HCT116 (cell line): Measurements from ENCODE around the gene SMCO1. TPM values are rescaled to one million over a fixed set of nuclear protein-coding genes. Genes with fewer than 3 reads are reported as not detected.

Experiments used
- ATAC-seq: fragments of 200-7000 bp; cut with Tn5 transposase; 2 replicates; pipeline ENCODE4 v1.9.1; 2020; ENCODE audit warnings: mild to moderate bottlenecking, moderate library complexity
- BruUV-seq: library from RNA; stranded (reverse); fragments of 400-500 nt; replicated peaks from 2 replicates; lab custom pipeline; 2021; lab: Mats Ljungman, UMichigan
- CTCF ChIA-PET: fragments of 300-600 bp; sonication (Branson Sonifier 250); formaldehyde crosslinking; loops from one replicate; lab custom pipeline; 2021; ENCODE audit warnings: antibody characterized with exemption; lab: Charles Lee
- POLR2A ChIA-PET: fragments of 300-600, 350-600 bp; sonication (Branson Sonifier 250); formaldehyde crosslinking; loops from one replicate; lab custom pipeline; 2021; ENCODE audit warnings: antibody characterized with exemption; lab: Charles Lee
- RAD21 ChIA-PET, 2 experiments: fragments of 300-600 bp; sonication (Branson Sonifier 250); formaldehyde crosslinking; loops; one replicate each; lab custom pipeline; 2023; ENCODE audit warnings: low total read pairs in 2 of 2; ENCODE audit not compliant: uncharacterized antibody in 2 of 2, unreplicated experiment in 2 of 2, low non-redundant PET in 1 of 2; lab: Charles Lee
- DNase-seq: peaks from one replicate; pipeline ENCODE4 v3.0.0-alpha.2; 2010; ENCODE audit warnings: low read depth, low spot score
- H2AFZ ChIP-seq: fragments of 200-600 bp; shearing (Covaris generic), sonication (generic); 2 replicates; pipeline ENCODE4 v1.6.1; 2017; ENCODE audit warnings: low read depth, mixed run types, mixed read lengths, antibody characterized with exemption, low read length; ENCODE audit not compliant: poor library complexity, severe bottlenecking
- H3K27ac ChIP-seq: 2 replicates; pipeline ENCODE4 v1.5.1; 2012; ENCODE audit warnings: low read depth, low read length
- H3K27me3 ChIP-seq: fragments of 200-600 bp; sonication (generic); 2 replicates; pipeline ENCODE4 v1.6.1; 2016; ENCODE audit warnings: mixed run types, low read length, mixed read lengths; ENCODE audit not compliant: insufficient read depth
- H3K36me3 ChIP-seq, 2 experiments: fragments of 200-500 bp in 1 of 2; fragments of 200-600 bp in 1 of 2; sonication (Bioruptor generic) in 1 of 2; sonication (generic) in 1 of 2; 2 replicates each; pipeline versions ENCODE4 v1.5.1 to v1.6.1; 2014 to 2016; ENCODE audit warnings: low read length in 2 of 2, inconsistent platforms in 1 of 2, mixed read lengths in 1 of 2, mixed run types in 1 of 2; ENCODE audit not compliant: insufficient read depth in 2 of 2, control insufficient read depth in 1 of 2
- H3K4me1 ChIP-seq, 2 experiments: fragments of 200-600 bp in 1 of 2; sonication (generic) in 1 of 2; 2 replicates each; pipeline versions ENCODE4 v1.5.1 to v1.6.1; 2012 to 2017; ENCODE audit warnings: low read length in 2 of 2, inconsistent platforms in 1 of 2, mild to moderate bottlenecking in 1 of 2, mixed read lengths in 1 of 2, mixed run types in 1 of 2, moderate library complexity in 1 of 2; ENCODE audit not compliant: insufficient read depth in 2 of 2, control insufficient read depth in 1 of 2
- H3K4me2 ChIP-seq: fragments of 200-600 bp; sonication (generic); 2 replicates; pipeline ENCODE4 v1.6.1; 2017; ENCODE audit warnings: mixed run types, low read length, mixed read lengths
- H3K4me3 ChIP-seq, 2 experiments: fragments of 200-600 bp in 1 of 2; sonication (generic) in 1 of 2; replicated peaks in 1 of 2; 2 replicates each; pipeline ENCODE4 v1.5.1; 2011 to 2016; ENCODE audit warnings: low read length in 2 of 2, control low read depth in 1 of 2, low read depth in 1 of 2, mild to moderate bottlenecking in 1 of 2, mixed read lengths in 1 of 2, mixed run types in 1 of 2
- H3K79me2 ChIP-seq: fragments of 200-600 bp; sonication (generic); 2 replicates; pipeline ENCODE4 v1.6.1; 2017; ENCODE audit warnings: mild to moderate bottlenecking, mixed run types, low read length, moderate library complexity, mixed read lengths; ENCODE audit not compliant: insufficient read depth
- H3K9ac ChIP-seq: fragments of 200-600 bp; sonication (generic); 2 replicates; pipeline ENCODE4 v1.6.1; 2016; ENCODE audit warnings: low read length, mixed read lengths
- H3K9me2 ChIP-seq: fragments of 200-600 bp; sonication (generic), shearing (Covaris generic); 2 replicates; pipeline ENCODE4 v1.6.1; 2017; ENCODE audit warnings: mixed run types, mild to moderate bottlenecking, moderate library complexity; ENCODE audit not compliant: insufficient read depth
- H3K9me3 ChIP-seq, 2 experiments: fragments of 200-500 bp in 1 of 2; fragments of 200-600 bp in 1 of 2; sonication (Bioruptor generic) in 1 of 2; sonication (generic) in 1 of 2; 2 replicates each; pipeline ENCODE4 v1.6.1; 2014 to 2017; ENCODE audit warnings: low read length in 2 of 2, mixed read lengths in 2 of 2, inconsistent platforms in 1 of 2, low read depth in 1 of 2, mild to moderate bottlenecking in 1 of 2, mixed run types in 1 of 2, moderate library complexity in 1 of 2; ENCODE audit not compliant: control insufficient read depth in 1 of 2, insufficient read depth in 1 of 2
- H4K20me1 ChIP-seq: fragments of 200-600 bp; sonication (generic), shearing (Covaris generic); 2 replicates; pipeline ENCODE4 v1.6.1; 2017; ENCODE audit warnings: mixed run types, mild to moderate bottlenecking, moderate library complexity; ENCODE audit not compliant: insufficient read depth
- CBX3 ChIP-seq: IDR thresholded peaks from 2 replicates; pipeline ENCODE4 v1.6.1; 2012; ENCODE audit warnings: low read depth
- CEBPB ChIP-seq: IDR thresholded peaks from 2 replicates; pipeline ENCODE4 v1.6.1; 2012; ENCODE audit warnings: low read depth
- CTCF ChIP-seq, 3 experiments: fragments of 200-600 bp in 1 of 3; sonication (generic) in 1 of 3; IDR thresholded peaks in 2 of 3; conservative IDR thresholded peaks in 1 of 3; 2 replicates each; pipeline ENCODE4 v1.5.1; 2012 to 2017; ENCODE audit warnings: low read depth in 2 of 3, low read length in 2 of 3, antibody characterized with exemption in 1 of 3, borderline replicate concordance in 1 of 3, control low read depth in 1 of 3, mild to moderate bottlenecking in 1 of 3, mixed read lengths in 1 of 3, mixed run types in 1 of 3, moderate library complexity in 1 of 3; ENCODE audit not compliant: insufficient read depth in 1 of 3
- ELF1 ChIP-seq: IDR thresholded peaks from 2 replicates; pipeline ENCODE4 v1.6.1; 2012; ENCODE audit warnings: low read depth, borderline replicate concordance
- EZH2 ChIP-seq: fragments of 200-600 bp; sonication (generic); IDR thresholded peaks from 2 replicates; pipeline ENCODE4 v1.6.1; 2017; ENCODE audit warnings: antibody characterized with exemption, mixed run types
- EZH2phosphoT487 ChIP-seq: fragments of 200-600 bp; IDR thresholded peaks from 2 replicates; pipeline ENCODE4 v1.6.1; 2018; ENCODE audit warnings: antibody characterized with exemption, borderline replicate concordance
- FOSL1 ChIP-seq: IDR thresholded peaks from 2 replicates; pipeline ENCODE4 v1.6.1; 2012; ENCODE audit warnings: low read depth
- RAD21 ChIP-seq: IDR thresholded peaks from 2 replicates; pipeline ENCODE4 v1.6.1; 2012; ENCODE audit warnings: low read depth, mild to moderate bottlenecking
- REST ChIP-seq: IDR thresholded peaks from 2 replicates; pipeline ENCODE4 v1.6.1; 2012; ENCODE audit warnings: low read depth
- SP1 ChIP-seq: IDR thresholded peaks from 2 replicates; pipeline ENCODE4 v1.6.1; 2012; ENCODE audit warnings: low read depth
- SRF ChIP-seq: IDR thresholded peaks from 2 replicates; pipeline ENCODE4 v1.6.1; 2012; ENCODE audit warnings: low read depth
- TCF7L2 ChIP-seq: IDR thresholded peaks from 2 replicates; pipeline ENCODE4 v1.7.0; 2011; ENCODE audit warnings: borderline replicate concordance, inconsistent platforms; ENCODE audit not compliant: insufficient read depth, insufficient read length; ENCODE audit errors: extremely low read depth
- ZFX ChIP-seq: fragments of 450-650 bp; IDR thresholded peaks from 2 replicates; pipeline ENCODE4 v1.6.1; 2017
- ZNF274 ChIP-seq: fragments of 200-500 bp; sonication (Bioruptor generic); IDR thresholded peaks from 2 replicates; pipeline ENCODE4 v1.6.1; 2014; ENCODE audit warnings: mild to moderate bottlenecking, low read depth, low read length, inconsistent platforms
- intact Hi-C: fragments of 100-400 bp; cut with micrococcal nuclease; formaldehyde crosslinking; loops from 2 replicates; pipeline ENCODE4 v1.10.0; 2022
- total RNA-seq: library from RNA; stranded (reverse); gene quantifications from one replicate; pipeline ENCODE4 v1.2.1, GENCODE V29; 2021; ENCODE audit not compliant: unreplicated experiment
- TF ChIP-seq, protein P1 (sequence below): IDR thresholded peaks from 2 replicates; pipeline ENCODE4 v1.6.1; 2012

The SMCO1 gene
- total RNA-seq, 1 experiment from 2014 or later, result not detected

- Histone ChIP-seq H3K9ac (no peak overlapping the region), H3K9me3 (no peaks in the 10 kb centered on the region), H3K4me3 (no peak overlapping the region), H3K79me2 (no peaks in the 10 kb centered on the region), H2AFZ (peak overlapping the region; percentile 94), H3K27ac (no peak overlapping the region), H3K36me3 (no peaks in the 10 kb centered on the region), H3K9me2 (no peaks in the 10 kb centered on the region), H3K4me2 (peak overlapping the region; percentile 28; the same call in 1 of the 2 replicates), H3K4me1 (peaks cover 2 to 7% of the 10 kb centered on the region in 2 experiments; a peak in 2 of 4 replicates), H3K27me3 (no peaks in the 10 kb centered on the region), H4K20me1 (no peaks in the 10 kb centered on the region)
- intact Hi-C loops, result loop anchor here (1.0 to 2.0 kb wide), 5 partner anchors 32 to 656 kb away; no protein-coding TSS in a partner anchor
- CTCF ChIA-PET, result interaction anchor here (0.5 to 2.9 kb wide), 12 partner anchors 9 to 660 kb away, joined by 3 to 14 read pairs (median 6); no protein-coding TSS in a partner anchor
- BruUV-seq, result no TSS peak
- RAD21 ChIA-PET, result interaction anchor here (0.5 to 1.5 kb wide), 7 partner anchors 33 to 459 kb away, joined by 3 to 6 read pairs (median 4); no protein-coding TSS in a partner anchor
- DNase-seq, result peak; percentile 86
- no peak for TF ChIP-seq SP1
- no peak for TF ChIP-seq ELF1
- peak; percentile 99 for TF ChIP-seq RAD21
- TF ChIP-seq REST, result no peak
- no peak for TF ChIP-seq FOSL1
- TF ChIP-seq SRF, result no peak
- TF ChIP-seq, protein P1, sequence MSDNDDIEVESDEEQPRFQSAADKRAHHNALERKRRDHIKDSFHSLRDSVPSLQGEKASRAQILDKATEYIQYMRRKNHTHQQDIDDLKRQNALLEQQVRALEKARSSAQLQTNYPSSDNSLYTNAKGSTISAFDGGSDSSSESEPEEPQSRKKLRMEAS, result peak; percentile 95
- no peak for TF ChIP-seq ZNF274
- TF ChIP-seq CBX3, result 0 out of 2 replicates have a peak, but pooled peaks have one; percentile 48
- no peak for TF ChIP-seq CEBPB
- TF ChIP-seq ZFX, result no peak
- no peak for TF ChIP-seq EZH2
- no peak for TF ChIP-seq TCF7L2
- peak; percentile 57 to 91 (median 87) for TF ChIP-seq CTCF (IDR thresholded peaks at IDR 0.05 in 2 of 3, conservative IDR thresholded peaks at IDR 0.05 in 1 of 3; ENCODE audit: borderline replicate concordance in 1 of 3, insufficient read depth in 1 of 3, low read depth in 2 of 3, low read length in 2 of 3)
- TF ChIP-seq EZH2phosphoT487, result no peak
- POLR2A ChIA-PET, result no interaction called here
- peak; percentile 94 for ATAC-seq
Measured at GRCh38 chr3:196518966-196519717, 4.0 kb upstream of the SMCO1 start.
